Fibroblast of lung (primary cell): ENCODE results near the gene EIF3K.

ENCODE experiments used
- EZH2 ChIP-seq: IDR thresholded peaks from 2 replicates; pipeline ENCODE4 v1.5.1; 2012; ENCODE audit warnings: low read length, control low read depth, mild to moderate bottlenecking; ENCODE audit errors: missing control alignments
- TF ChIP-seq, protein P1 (sequence below), 2 donors: IDR thresholded peaks in 1 of 2; conservative IDR thresholded peaks in 1 of 2; 1 replicate in 1 of 2; 2 replicates in 1 of 2; pipeline ENCODE4 v1.5.1; 2011 to 2012; ENCODE audit warnings: low read length in 2 of 2, control low read depth in 1 of 2, inconsistent platforms in 1 of 2, low read depth in 1 of 2, mild to moderate bottlenecking in 1 of 2

DNA sequence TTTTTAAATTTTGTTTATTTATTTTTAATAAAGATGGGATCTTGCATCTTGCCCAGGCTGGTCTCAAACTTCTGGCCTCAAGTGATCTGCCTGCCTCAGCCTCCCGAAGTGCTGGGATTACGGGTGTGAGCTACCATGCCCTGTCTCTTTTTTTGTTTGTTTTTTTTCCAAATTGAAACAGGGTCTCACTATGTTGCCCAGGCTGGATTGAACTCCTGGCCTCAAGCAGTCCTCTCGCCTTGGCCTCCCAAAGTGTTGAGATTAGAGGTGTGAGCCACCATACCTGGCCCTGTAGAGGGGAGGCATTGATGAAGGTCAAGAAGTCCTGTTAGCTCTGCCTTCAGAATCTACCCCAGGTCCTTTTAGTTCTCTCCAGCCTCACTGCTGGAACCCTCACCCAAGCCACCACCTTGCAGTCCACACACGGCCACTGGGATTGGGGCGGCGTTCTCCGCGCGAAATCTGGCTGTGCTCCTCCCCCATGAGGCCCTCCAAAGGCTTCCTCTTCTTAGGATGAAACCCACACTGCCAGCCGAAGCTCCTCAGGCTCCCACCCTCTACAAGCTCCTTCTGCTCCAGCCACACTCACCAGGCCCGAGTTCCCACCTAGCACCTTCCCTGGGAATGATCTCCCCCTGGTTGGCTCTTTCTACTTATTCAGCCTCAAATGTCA, 63.3 kb downstream of the EIF3K start:
- TF ChIP-seq, protein P1, sequence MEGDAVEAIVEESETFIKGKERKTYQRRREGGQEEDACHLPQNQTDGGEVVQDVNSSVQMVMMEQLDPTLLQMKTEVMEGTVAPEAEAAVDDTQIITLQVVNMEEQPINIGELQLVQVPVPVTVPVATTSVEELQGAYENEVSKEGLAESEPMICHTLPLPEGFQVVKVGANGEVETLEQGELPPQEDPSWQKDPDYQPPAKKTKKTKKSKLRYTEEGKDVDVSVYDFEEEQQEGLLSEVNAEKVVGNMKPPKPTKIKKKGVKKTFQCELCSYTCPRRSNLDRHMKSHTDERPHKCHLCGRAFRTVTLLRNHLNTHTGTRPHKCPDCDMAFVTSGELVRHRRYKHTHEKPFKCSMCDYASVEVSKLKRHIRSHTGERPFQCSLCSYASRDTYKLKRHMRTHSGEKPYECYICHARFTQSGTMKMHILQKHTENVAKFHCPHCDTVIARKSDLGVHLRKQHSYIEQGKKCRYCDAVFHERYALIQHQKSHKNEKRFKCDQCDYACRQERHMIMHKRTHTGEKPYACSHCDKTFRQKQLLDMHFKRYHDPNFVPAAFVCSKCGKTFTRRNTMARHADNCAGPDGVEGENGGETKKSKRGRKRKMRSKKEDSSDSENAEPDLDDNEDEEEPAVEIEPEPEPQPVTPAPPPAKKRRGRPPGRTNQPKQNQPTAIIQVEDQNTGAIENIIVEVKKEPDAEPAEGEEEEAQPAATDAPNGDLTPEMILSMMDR (conservative IDR thresholded peaks at IDR 0.05 in 1 of 2, IDR thresholded peaks at IDR 0.05 in 1 of 2; ENCODE audit: low read depth in 1 of 2, low read length in 2 of 2): no peak
- TF ChIP-seq EZH2: no peak
